GM23338 (cell line): ENCODE data around the gene PPP2R2B. TPM values are rescaled to one million over a fixed set of nuclear protein-coding genes. Genes with fewer than 3 reads are reported as not detected.

ENCODE experiments used
- ATAC-seq: fragments of 200-7000 bp; cut with Tn5 transposase; 3 replicates; pipeline ENCODE4 v1.9.1; 2020
- DNase-seq: peaks from one replicate; pipeline ENCODE4 v3.0.0-alpha.2; 2015; ENCODE audit warnings: low spot score
- H2AFZ ChIP-seq: fragments of 200-600 bp; sonication (generic); 2 replicates; pipeline ENCODE4 v1.8.0; 2016; ENCODE audit warnings: antibody characterized with exemption, mild to moderate bottlenecking, moderate library complexity
- H3F3A ChIP-seq: fragments of 200-600 bp; sonication (generic); replicated peaks from 2 replicates; pipeline ENCODE4 v1.8.0; 2017; ENCODE audit warnings: antibody characterized with exemption, mixed run types, low read depth
- H3K27ac ChIP-seq: fragments of 200-600 bp; sonication (generic); 2 replicates; pipeline ENCODE4 v1.6.1; 2016; ENCODE audit warnings: low read depth
- H3K27me3 ChIP-seq: fragments of 200-600 bp; sonication (generic); 2 replicates; pipeline ENCODE4 v1.8.0; 2016; ENCODE audit warnings: mild to moderate bottlenecking, mixed run types, moderate library complexity; ENCODE audit not compliant: insufficient read depth
- H3K36me3 ChIP-seq: fragments of 200-600 bp; sonication (generic); 2 replicates; pipeline ENCODE4 v1.8.0; 2016; ENCODE audit warnings: mild to moderate bottlenecking; ENCODE audit not compliant: insufficient read depth
- H3K4me1 ChIP-seq: fragments of 200-600 bp; sonication (generic); 2 replicates; pipeline ENCODE4 v1.8.0; 2016; ENCODE audit warnings: mild to moderate bottlenecking, moderate library complexity; ENCODE audit not compliant: insufficient read depth
- H3K4me2 ChIP-seq: fragments of 200-600 bp; sonication (generic); 2 replicates; pipeline ENCODE4 v1.7.1; 2017; ENCODE audit warnings: mixed run types
- H3K4me3 ChIP-seq: fragments of 200-600 bp; sonication (generic); 2 replicates; pipeline ENCODE4 v1.6.1; 2016; ENCODE audit warnings: mixed run types
- H3K79me2 ChIP-seq: fragments of 200-600 bp; sonication (generic); replicated peaks from 2 replicates; pipeline ENCODE4 v1.8.0; 2017; ENCODE audit warnings: mild to moderate bottlenecking; ENCODE audit not compliant: insufficient read depth
- H3K9me2 ChIP-seq: fragments of 200-600 bp; sonication (generic); 2 replicates; pipeline ENCODE4 v1.8.0; 2017; ENCODE audit not compliant: insufficient read depth
- H4K20me1 ChIP-seq: fragments of 200-600 bp; sonication (generic); replicated peaks from 2 replicates; pipeline ENCODE4 v1.8.0; 2017; ENCODE audit warnings: mild to moderate bottlenecking; ENCODE audit not compliant: insufficient read depth
- H3K27ac Mint-ChIP-seq: 2 replicates; pipeline ENCODE4 v1.8.0; 2020; ENCODE audit warnings: inconsistent platforms, mild to moderate bottlenecking, moderate library complexity, mixed read lengths
- H3K27me3 Mint-ChIP-seq: 3 replicates; pipeline ENCODE4 v1.8.0; 2022; ENCODE audit warnings: low read depth, mild to moderate bottlenecking, moderate library complexity, mixed read lengths, inconsistent platforms; ENCODE audit not compliant: insufficient read depth, poor library complexity
- H3K36me3 Mint-ChIP-seq: 3 replicates; pipeline ENCODE4 v1.8.0; 2021; ENCODE audit warnings: low read depth, mild to moderate bottlenecking, inconsistent platforms, moderate library complexity, mixed read lengths
- H3K4me1 Mint-ChIP-seq: 3 replicates; pipeline ENCODE4 v1.8.0; 2020; ENCODE audit warnings: mild to moderate bottlenecking, inconsistent platforms, mixed read lengths
- H3K4me3 Mint-ChIP-seq: 3 replicates; pipeline ENCODE4 v1.8.0; 2021; ENCODE audit warnings: moderate library complexity, mild to moderate bottlenecking, inconsistent platforms, mixed read lengths
- H3K9me3 Mint-ChIP-seq: 3 replicates; pipeline ENCODE4 v1.8.0; 2020; ENCODE audit warnings: moderate library complexity, mild to moderate bottlenecking, inconsistent platforms, mixed read lengths
- CREB1 ChIP-seq: fragments of 250-450 bp; sonication (Bioruptor Pico); IDR thresholded peaks from 2 replicates; pipeline ENCODE4 v1.5.0; 2020; ENCODE audit warnings: low read depth, mild to moderate bottlenecking, moderate library complexity
- EZH2 ChIP-seq: fragments of 200-600 bp; sonication (generic); IDR thresholded peaks from one replicate; pipeline ENCODE4 v1.8.0; 2017; ENCODE audit warnings: antibody characterized with exemption, mild to moderate bottlenecking, low read depth; ENCODE audit not compliant: unreplicated experiment
- EZH2phosphoT487 ChIP-seq: fragments of 200-600 bp; sonication (generic); IDR thresholded peaks from one replicate; pipeline ENCODE4 v1.8.1; 2018; ENCODE audit warnings: antibody characterized with exemption; ENCODE audit not compliant: unreplicated experiment
- JUNB ChIP-seq: IDR thresholded peaks from one replicate; pipeline ENCODE4 v1.6.1; 2016; ENCODE audit warnings: antibody characterized with exemption; ENCODE audit not compliant: unreplicated experiment
- POLR2AphosphoS5 ChIP-seq: IDR thresholded peaks from 2 replicates; pipeline ENCODE4 v1.6.1; 2016; ENCODE audit warnings: antibody characterized with exemption, low read depth
- STAT1 ChIP-seq: IDR thresholded peaks from one replicate; pipeline ENCODE4 v1.6.1; 2016; ENCODE audit warnings: antibody characterized with exemption; ENCODE audit not compliant: unreplicated experiment
- ZNF114 ChIP-seq: fragments of 250-450 bp; sonication (Bioruptor Pico); IDR thresholded peaks from 2 replicates; pipeline ENCODE4 v1.5.0; 2020; ENCODE audit warnings: mild to moderate bottlenecking, moderate library complexity
- ZNF331 ChIP-seq: fragments of 250-450 bp; sonication (Bioruptor Pico); IDR thresholded peaks from 2 replicates; pipeline ENCODE4 v1.5.0; 2020; ENCODE audit warnings: low read depth, mild to moderate bottlenecking, moderate library complexity
- polyA plus RNA-seq: library from polyadenylated mRNA; unstranded; fragments of >200 nt; fragmentation: Nextera tagmentation; extraction: Ambion mirVana; gene quantifications from 2 replicates; pipeline ENCODE4 v1.2.1, GENCODE V29; 2016
- total RNA-seq: library from RNA; depleted of rRNA; stranded (reverse); fragments of >200 nt; shearing (Covaris generic); gene quantifications from 2 replicates; pipeline ENCODE4 v1.2.3, GENCODE V29; 2014
- TF ChIP-seq, protein P1 (sequence below): IDR thresholded peaks from one replicate; pipeline ENCODE4 v1.6.1; 2018; ENCODE audit warnings: antibody characterized with exemption; ENCODE audit not compliant: unreplicated experiment
- TF ChIP-seq, protein P2 (sequence below), 2 experiments: fragments of 200-600 bp in 1 of 2; sonication (generic) in 1 of 2; conservative IDR thresholded peaks; 2 replicates each; pipeline versions ENCODE4 v1.5.1 to v1.6.1; 2016 to 2017; ENCODE audit warnings: antibody characterized with exemption in 2 of 2, low read depth in 2 of 2, mild to moderate bottlenecking in 2 of 2, moderate library complexity in 1 of 2
- TF ChIP-seq, protein P3 (sequence below): IDR thresholded peaks from 2 replicates; pipeline ENCODE4 v1.6.1; 2016; ENCODE audit warnings: antibody characterized with exemption

The PPP2R2B gene
- total and polyA plus RNA-seq, 2 experiments from 2014 or later: 21.3 to 33.9 TPM

DNA sequence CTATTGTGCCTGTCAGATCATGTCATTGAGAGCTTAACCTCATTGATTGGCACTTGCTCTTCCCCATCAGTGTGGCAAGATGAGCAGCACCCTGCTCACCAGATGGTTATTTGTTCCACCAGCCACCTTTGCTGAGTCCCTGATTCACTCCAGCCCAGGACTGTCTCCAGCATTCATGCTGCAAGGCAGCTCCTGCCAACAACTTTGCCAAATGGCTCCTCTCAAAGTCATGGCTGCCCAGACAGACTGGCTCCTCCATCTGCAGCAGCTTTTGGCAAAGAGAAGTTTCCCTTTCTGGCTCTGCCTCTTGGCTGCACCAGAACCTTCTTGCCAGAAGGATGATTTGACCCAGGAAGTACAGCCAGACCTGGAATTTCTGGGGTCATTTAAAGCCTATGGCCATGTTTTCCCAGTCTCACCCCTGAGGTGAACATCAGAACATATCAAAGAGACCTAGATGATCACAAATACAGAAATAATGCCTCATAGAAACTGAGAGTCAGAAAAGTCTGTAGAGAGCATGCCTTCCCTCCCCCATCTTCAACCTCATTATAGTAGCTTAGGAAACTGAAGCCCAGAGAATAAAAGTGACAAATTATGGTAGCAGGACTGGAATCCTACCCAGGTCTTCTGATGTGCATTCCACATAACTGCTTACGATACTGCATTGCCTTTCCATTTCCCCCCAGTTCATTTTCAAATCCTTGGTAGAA is 10.4 kb downstream of the PPP2R2B start (continued):
- TF ChIP-seq, protein P1, sequence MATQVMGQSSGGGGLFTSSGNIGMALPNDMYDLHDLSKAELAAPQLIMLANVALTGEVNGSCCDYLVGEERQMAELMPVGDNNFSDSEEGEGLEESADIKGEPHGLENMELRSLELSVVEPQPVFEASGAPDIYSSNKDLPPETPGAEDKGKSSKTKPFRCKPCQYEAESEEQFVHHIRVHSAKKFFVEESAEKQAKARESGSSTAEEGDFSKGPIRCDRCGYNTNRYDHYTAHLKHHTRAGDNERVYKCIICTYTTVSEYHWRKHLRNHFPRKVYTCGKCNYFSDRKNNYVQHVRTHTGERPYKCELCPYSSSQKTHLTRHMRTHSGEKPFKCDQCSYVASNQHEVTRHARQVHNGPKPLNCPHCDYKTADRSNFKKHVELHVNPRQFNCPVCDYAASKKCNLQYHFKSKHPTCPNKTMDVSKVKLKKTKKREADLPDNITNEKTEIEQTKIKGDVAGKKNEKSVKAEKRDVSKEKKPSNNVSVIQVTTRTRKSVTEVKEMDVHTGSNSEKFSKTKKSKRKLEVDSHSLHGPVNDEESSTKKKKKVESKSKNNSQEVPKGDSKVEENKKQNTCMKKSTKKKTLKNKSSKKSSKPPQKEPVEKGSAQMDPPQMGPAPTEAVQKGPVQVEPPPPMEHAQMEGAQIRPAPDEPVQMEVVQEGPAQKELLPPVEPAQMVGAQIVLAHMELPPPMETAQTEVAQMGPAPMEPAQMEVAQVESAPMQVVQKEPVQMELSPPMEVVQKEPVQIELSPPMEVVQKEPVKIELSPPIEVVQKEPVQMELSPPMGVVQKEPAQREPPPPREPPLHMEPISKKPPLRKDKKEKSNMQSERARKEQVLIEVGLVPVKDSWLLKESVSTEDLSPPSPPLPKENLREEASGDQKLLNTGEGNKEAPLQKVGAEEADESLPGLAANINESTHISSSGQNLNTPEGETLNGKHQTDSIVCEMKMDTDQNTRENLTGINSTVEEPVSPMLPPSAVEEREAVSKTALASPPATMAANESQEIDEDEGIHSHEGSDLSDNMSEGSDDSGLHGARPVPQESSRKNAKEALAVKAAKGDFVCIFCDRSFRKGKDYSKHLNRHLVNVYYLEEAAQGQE: no peak

DNA sequence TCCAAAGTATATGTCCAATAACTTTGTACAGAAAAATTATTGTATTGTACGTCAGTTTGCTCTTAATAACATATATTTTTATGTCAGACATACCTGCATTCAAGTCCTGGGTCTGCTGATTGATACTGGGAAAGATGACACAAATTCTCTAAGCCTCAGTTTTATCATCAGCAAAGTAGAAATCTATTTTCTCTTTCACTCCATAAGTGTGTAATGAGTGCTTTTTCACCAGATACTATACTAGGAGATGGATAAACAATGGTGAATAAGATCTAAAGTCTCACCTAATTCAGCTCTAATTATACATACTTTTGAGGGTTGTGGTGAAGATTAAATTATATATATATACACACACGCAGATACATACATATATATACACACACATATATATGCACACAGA is 12.3 kb downstream of the PPP2R2B start:
- ATAC-seq (no peak), DNase-seq (no peak)
- no peak overlapping the region for H2AFZ ChIP-seq
- peaks cover 7% of the 10 kb centered on the region for H3K4me1 ChIP-seq
- no peak overlapping the region for H3K27ac Mint-ChIP-seq
- H3K4me2 ChIP-seq: no peak overlapping the region
- H3K27me3 Mint-ChIP-seq: no peaks in the 10 kb centered on the region
- H4K20me1 ChIP-seq: no peaks in the 10 kb centered on the region
- no peak overlapping the region for H3K27ac ChIP-seq
- peaks cover 17% of the 10 kb centered on the region for H3K79me2 ChIP-seq
- no peaks in the 10 kb centered on the region for H3K27me3 ChIP-seq
- H3K36me3 Mint-ChIP-seq: peaks cover 12% of the 10 kb centered on the region; the same call in 2 of the 3 replicates
- H3K9me3 Mint-ChIP-seq: no peaks in the 10 kb centered on the region
- H3K36me3 ChIP-seq: no peaks in the 10 kb centered on the region
- no peaks in the 10 kb centered on the region for H3K9me2 ChIP-seq
- H3K4me3 ChIP-seq: no peak overlapping the region
- no peaks in the 10 kb centered on the region for H3F3A ChIP-seq
- H3K4me3 Mint-ChIP-seq: no peak overlapping the region
- H3K4me1 Mint-ChIP-seq: peaks cover 13% of the 10 kb centered on the region
- TF ChIP-seq, protein P2, sequence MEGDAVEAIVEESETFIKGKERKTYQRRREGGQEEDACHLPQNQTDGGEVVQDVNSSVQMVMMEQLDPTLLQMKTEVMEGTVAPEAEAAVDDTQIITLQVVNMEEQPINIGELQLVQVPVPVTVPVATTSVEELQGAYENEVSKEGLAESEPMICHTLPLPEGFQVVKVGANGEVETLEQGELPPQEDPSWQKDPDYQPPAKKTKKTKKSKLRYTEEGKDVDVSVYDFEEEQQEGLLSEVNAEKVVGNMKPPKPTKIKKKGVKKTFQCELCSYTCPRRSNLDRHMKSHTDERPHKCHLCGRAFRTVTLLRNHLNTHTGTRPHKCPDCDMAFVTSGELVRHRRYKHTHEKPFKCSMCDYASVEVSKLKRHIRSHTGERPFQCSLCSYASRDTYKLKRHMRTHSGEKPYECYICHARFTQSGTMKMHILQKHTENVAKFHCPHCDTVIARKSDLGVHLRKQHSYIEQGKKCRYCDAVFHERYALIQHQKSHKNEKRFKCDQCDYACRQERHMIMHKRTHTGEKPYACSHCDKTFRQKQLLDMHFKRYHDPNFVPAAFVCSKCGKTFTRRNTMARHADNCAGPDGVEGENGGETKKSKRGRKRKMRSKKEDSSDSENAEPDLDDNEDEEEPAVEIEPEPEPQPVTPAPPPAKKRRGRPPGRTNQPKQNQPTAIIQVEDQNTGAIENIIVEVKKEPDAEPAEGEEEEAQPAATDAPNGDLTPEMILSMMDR (conservative IDR thresholded peaks at IDR 0.05; ENCODE audit: low read depth in 2 of 2): no peak
- no peak for TF ChIP-seq EZH2
- TF ChIP-seq POLR2AphosphoS5: no peak
- no peak for TF ChIP-seq JUNB
- TF ChIP-seq ZNF331 (CRISPR knock-in tag): no peak
- no peak for TF ChIP-seq CREB1 (CRISPR knock-in tag)
- TF ChIP-seq, protein P3, sequence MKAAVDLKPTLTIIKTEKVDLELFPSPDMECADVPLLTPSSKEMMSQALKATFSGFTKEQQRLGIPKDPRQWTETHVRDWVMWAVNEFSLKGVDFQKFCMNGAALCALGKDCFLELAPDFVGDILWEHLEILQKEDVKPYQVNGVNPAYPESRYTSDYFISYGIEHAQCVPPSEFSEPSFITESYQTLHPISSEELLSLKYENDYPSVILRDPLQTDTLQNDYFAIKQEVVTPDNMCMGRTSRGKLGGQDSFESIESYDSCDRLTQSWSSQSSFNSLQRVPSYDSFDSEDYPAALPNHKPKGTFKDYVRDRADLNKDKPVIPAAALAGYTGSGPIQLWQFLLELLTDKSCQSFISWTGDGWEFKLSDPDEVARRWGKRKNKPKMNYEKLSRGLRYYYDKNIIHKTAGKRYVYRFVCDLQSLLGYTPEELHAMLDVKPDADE: no peak
- no peak for TF ChIP-seq EZH2phosphoT487
- TF ChIP-seq STAT1: no peak
- TF ChIP-seq, protein P1: no peak
- no peak for TF ChIP-seq ZNF114 (CRISPR knock-in tag)
